Body of pancreas (tissue), 4 donors: Measurements from ENCODE around the gene C21orf91.

ENCODE experiments used
- POLR2A ChIP-seq, 3 donors: fragments of 450-650 bp; IDR thresholded peaks; one replicate each; pipeline ENCODE4 v1.6.1; 2016; ENCODE audit warnings: antibody characterized with exemption in 3 of 3, mild to moderate bottlenecking in 2 of 3
- TF ChIP-seq, protein P1 (sequence below), 7 experiments: fragments of 450-650 bp in 4 of 7; fragments of 200-600 bp in 3 of 7; sonication (generic) in 3 of 7; IDR thresholded peaks; one replicate each; pipeline ENCODE4 v1.5.1; 2016 to 2019; ENCODE audit warnings: antibody characterized with exemption in 7 of 7

GRCh38 chr21:17803536-17803935 is 15.6 kb downstream of the C21orf91 start:
- TF ChIP-seq, protein P1, sequence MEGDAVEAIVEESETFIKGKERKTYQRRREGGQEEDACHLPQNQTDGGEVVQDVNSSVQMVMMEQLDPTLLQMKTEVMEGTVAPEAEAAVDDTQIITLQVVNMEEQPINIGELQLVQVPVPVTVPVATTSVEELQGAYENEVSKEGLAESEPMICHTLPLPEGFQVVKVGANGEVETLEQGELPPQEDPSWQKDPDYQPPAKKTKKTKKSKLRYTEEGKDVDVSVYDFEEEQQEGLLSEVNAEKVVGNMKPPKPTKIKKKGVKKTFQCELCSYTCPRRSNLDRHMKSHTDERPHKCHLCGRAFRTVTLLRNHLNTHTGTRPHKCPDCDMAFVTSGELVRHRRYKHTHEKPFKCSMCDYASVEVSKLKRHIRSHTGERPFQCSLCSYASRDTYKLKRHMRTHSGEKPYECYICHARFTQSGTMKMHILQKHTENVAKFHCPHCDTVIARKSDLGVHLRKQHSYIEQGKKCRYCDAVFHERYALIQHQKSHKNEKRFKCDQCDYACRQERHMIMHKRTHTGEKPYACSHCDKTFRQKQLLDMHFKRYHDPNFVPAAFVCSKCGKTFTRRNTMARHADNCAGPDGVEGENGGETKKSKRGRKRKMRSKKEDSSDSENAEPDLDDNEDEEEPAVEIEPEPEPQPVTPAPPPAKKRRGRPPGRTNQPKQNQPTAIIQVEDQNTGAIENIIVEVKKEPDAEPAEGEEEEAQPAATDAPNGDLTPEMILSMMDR (IDR thresholded peaks at IDR 0.05), result no peak
- no peak for TF ChIP-seq POLR2A (IDR thresholded peaks at IDR 0.05)
